K562 (cell line): ENCODE measurements around the gene NAV2. TPM values are rescaled to one million over a fixed set of nuclear protein-coding genes. Genes with fewer than 3 reads are reported as not detected.

ENCODE experiments used
- ATAC-seq: fragments of 200-7000 bp; cut with Tn5 transposase; 3 replicates; pipeline ENCODE4 v1.9.1; 2020; ENCODE audit warnings: moderate library complexity
- BruUV-seq: library from RNA; stranded (reverse); fragments of 400-500 nt; replicated peaks from 2 replicates; lab custom pipeline; 2021; lab: Mats Ljungman, UMichigan
- CTCF ChIA-PET: fragments of 300-600 bp; formaldehyde crosslinking; extraction: SDS; loops from one replicate; lab custom pipeline; 2021; ENCODE audit warnings: low intra/inter-chr PET ratio; lab: Yijun Ruan, JAX
- POLR2A ChIA-PET: fragments of 300-600, 350-650 bp; sonication (Branson Sonifier 250); formaldehyde crosslinking; extraction: SDS; loops from one replicate; lab custom pipeline; 2021; ENCODE audit warnings: antibody characterized with exemption, inconsistent platforms; lab: Yijun Ruan, JAX
- DNase-seq, 4 experiments: peaks; one replicate each; pipeline versions ENCODE4 v3.0.0 to v3.0.0-alpha.2; 2011 to 2018; ENCODE audit warnings: low spot score in 3 of 4, mixed read lengths in 3 of 4; ENCODE audit errors: extremely low read depth in 1 of 4
- FAIRE-seq: peaks from 2 replicates; lab custom pipeline; 2011; peaks lifted over from hg19 to GRCh38; lab: Jason Lieb, UNC
- H2AFZ ChIP-seq: 2 replicates; pipeline ENCODE4 v1.6.0; 2011; ENCODE audit warnings: low read depth, low read length, control low read depth, inconsistent platforms
- H3K27ac ChIP-seq: fragments of 200-600 bp; 3 replicates; pipeline ENCODE4 v1.8.0; 2011; ENCODE audit warnings: low read depth, mild to moderate bottlenecking, control low read depth, inconsistent platforms, low read length, moderate library complexity, mixed read lengths; ENCODE audit errors: extremely low read depth
- H3K27me3 ChIP-seq, 2 experiments: fragments of 300-600 bp in 1 of 2; 2 replicates in 1 of 2; 3 replicates in 1 of 2; pipeline versions ENCODE4 v1.6.0 to v1.8.0; 2011; ENCODE audit warnings: inconsistent platforms in 2 of 2, low read length in 2 of 2, mild to moderate bottlenecking in 1 of 2, mixed read lengths in 1 of 2, moderate library complexity in 1 of 2; ENCODE audit not compliant: control insufficient read depth in 2 of 2, insufficient read depth in 2 of 2
- H3K36me3 ChIP-seq: fragments of 300-600 bp; 3 replicates; pipeline ENCODE4 v1.8.0; 2011; ENCODE audit warnings: mild to moderate bottlenecking, low read length, inconsistent platforms; ENCODE audit not compliant: control insufficient read depth, insufficient read depth
- H3K4me1 ChIP-seq, 2 experiments: fragments of 200-600 bp in 1 of 2; replicated peaks in 1 of 2; 2 replicates in 1 of 2; 3 replicates in 1 of 2; pipeline versions ENCODE4 v1.5.1 to v1.8.0; 2011; ENCODE audit warnings: inconsistent platforms in 2 of 2, low read length in 2 of 2, mild to moderate bottlenecking in 1 of 2, mixed read lengths in 1 of 2, moderate library complexity in 1 of 2; ENCODE audit not compliant: control insufficient read depth in 2 of 2, insufficient read depth in 2 of 2
- H3K4me2 ChIP-seq: 2 replicates; pipeline ENCODE4 v1.6.1; 2011; ENCODE audit warnings: low read length, control low read depth, inconsistent platforms, mixed read lengths; ENCODE audit not compliant: insufficient read depth
- H3K4me3 ChIP-seq: fragments of 200-600 bp; sonication (generic), shearing (Covaris generic); 2 replicates; pipeline ENCODE4 v1.5.1; 2016; ENCODE audit warnings: control low read depth, inconsistent platforms
- H3K79me2 ChIP-seq: fragments of 200-600 bp; 3 replicates; pipeline ENCODE4 v1.8.0; 2011; ENCODE audit warnings: low read length, inconsistent platforms; ENCODE audit not compliant: control insufficient read depth, insufficient read depth
- H3K9ac ChIP-seq, 2 experiments: 2 replicates each; pipeline versions ENCODE4 v1.6.0 to v1.6.1; 2011; ENCODE audit warnings: low read depth in 2 of 2, low read length in 2 of 2, control low read depth in 1 of 2, inconsistent platforms in 1 of 2, mild to moderate bottlenecking in 1 of 2, mixed read lengths in 1 of 2; ENCODE audit not compliant: insufficient read depth in 1 of 2
- H3K9me1 ChIP-seq: one replicate; pipeline ENCODE4 v1.6.0; 2011; ENCODE audit warnings: inconsistent platforms, mild to moderate bottlenecking, low read length, moderate library complexity; ENCODE audit not compliant: control insufficient read depth, insufficient read depth
- H3K9me3 ChIP-seq: replicated peaks from 2 replicates; pipeline ENCODE4 v1.5.1; 2011; ENCODE audit warnings: low read depth, low read length, inconsistent platforms; ENCODE audit not compliant: control insufficient read depth, insufficient read depth
- H4K20me1 ChIP-seq: replicated peaks from 2 replicates; pipeline ENCODE4 v1.6.1; 2011; ENCODE audit warnings: low read length, inconsistent platforms, mixed read lengths; ENCODE audit not compliant: control insufficient read depth, insufficient read depth
- ESRRB ChIP-seq: fragments of 250-450 bp; sonication (Bioruptor Pico); IDR thresholded peaks from 2 replicates; pipeline ENCODE4 v1.5.0; 2020; ENCODE audit warnings: mild to moderate bottlenecking, moderate library complexity, borderline replicate concordance
- NR4A1 ChIP-seq, 2 experiments: fragments of 250-450 bp in 1 of 2; fragments of 450-650 bp in 1 of 2; sonication (Bioruptor Pico) in 1 of 2; IDR thresholded peaks; 2 replicates each; pipeline versions ENCODE4 v1.4.0 to v1.6.1; 2016 to 2020; ENCODE audit warnings: mild to moderate bottlenecking in 2 of 2, missing compliant biosample characterization in 1 of 2, missing genetic modification characterization in 1 of 2, moderate library complexity in 1 of 2
- SMAD2 ChIP-seq: fragments of 150-350 bp; IDR thresholded peaks from 2 replicates; pipeline ENCODE4 v1.6.1; 2014; ENCODE audit warnings: low read depth, mild to moderate bottlenecking, low read length
- ZNF431 ChIP-seq: sonication (generic); formaldehyde crosslinking; IDR thresholded peaks from 2 replicates; pipeline ENCODE4 v1.8.0; 2022; ENCODE audit warnings: mild to moderate bottlenecking, missing genetic modification reagents
- WGBS: fragments of 100-300 bp; shearing (Covaris generic); methylation state at CpG from one replicate; pipeline ENCODE4 v1.1.6; 2016; ENCODE audit warnings: low coverage, mixed read lengths; ENCODE audit not compliant: insufficient coverage; ENCODE audit errors: missing lambda C conversion rate; 5-methylcytosine and 5-hydroxymethylcytosine counted together
- in situ Hi-C: fragments of 300-500 bp; cut with MboI; formaldehyde crosslinking; loops from 4 replicates; pipeline ENCODE4 v1.15.0; 2018; ENCODE audit warnings: inconsistent platforms, mixed read lengths
- intact Hi-C: fragments of 100-400 bp; cut with micrococcal nuclease; formaldehyde crosslinking; loops from 2 replicates; pipeline ENCODE4 v1.14.2; 2022
- polyA plus RNA-seq, 8 experiments: library from polyadenylated mRNA; depleted of rRNA in 4 of 8; stranded (reverse) in 5 of 8; unstranded in 3 of 8; fragments of >200 nt; fragmentation: Nextera tagmentation in 2 of 8; fragmentation: Illumina TruSeq in 1 of 8; extraction: Ambion mirVana in 2 of 8; extraction: Trizol in 1 of 8; gene quantifications; 2 replicates each; pipeline versions ENCODE4 v1.2.1 to v1.2.3, GENCODE V29; 2011 to 2014; ENCODE audit warnings: inconsistent platforms in 1 of 8, missing spikeins in 1 of 8
- total RNA-seq, 7 experiments: library from RNA; depleted of rRNA in 6 of 7; stranded (reverse); fragments of >200 nt in 6 of 7; fragmentation: Illumina TruSeq in 2 of 7; extraction: Trizol in 2 of 7; gene quantifications; 2 replicates each; pipeline versions ENCODE4 v1.2.1 to v1.2.3, GENCODE V29; 2011 to 2021; ENCODE audit warnings: low replicate concordance in 1 of 7
- TF ChIP-seq, protein P1 (sequence below): fragments of 450-650 bp; IDR thresholded peaks from 2 replicates; pipeline ENCODE4 v1.6.1; 2016; ENCODE audit warnings: mild to moderate bottlenecking
- TF ChIP-seq, protein P2 (sequence below): sonication (generic); formaldehyde crosslinking; IDR thresholded peaks from 2 replicates; pipeline ENCODE4 v1.4.0; 2020; ENCODE audit warnings: mild to moderate bottlenecking, missing genetic modification reagents
- TF ChIP-seq, protein P3 (sequence below): IDR thresholded peaks from 2 replicates; pipeline ENCODE4 v1.6.1; 2016; ENCODE audit warnings: missing genetic modification characterization, missing compliant biosample characterization

NAV2 gene
- total and polyA plus RNA-seq, 9 of the 15 experiments (the other 6 are each of a cell fraction or from before 2014, with no cell fraction given) = 0.03 to 0.35 (median 0.05) TPM

DNA sequence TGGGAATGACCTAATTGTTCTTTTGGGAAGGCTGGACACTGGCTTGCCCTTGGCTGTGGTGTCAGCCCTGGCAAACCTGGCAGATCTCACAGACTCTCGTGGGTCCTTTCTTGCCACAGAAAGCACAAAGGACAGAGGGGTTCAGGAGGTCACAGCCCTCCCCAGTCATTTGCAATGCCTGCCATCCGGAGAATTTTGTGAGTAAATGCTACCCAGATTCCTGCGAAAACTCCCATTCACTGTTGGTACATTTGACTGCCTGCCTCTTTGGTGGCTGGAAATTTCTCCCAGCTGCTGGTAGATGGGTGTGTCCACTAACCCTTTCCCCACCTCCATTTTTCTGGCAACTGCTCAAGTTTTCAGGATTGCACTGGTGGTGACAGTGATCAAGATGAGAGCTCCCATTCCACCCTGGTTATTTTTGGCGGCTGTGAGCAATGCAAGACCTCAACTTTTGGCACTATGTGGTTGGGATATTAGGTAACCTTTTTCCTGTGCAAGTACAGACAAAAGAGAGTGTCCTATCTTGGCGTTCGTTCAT is 155.7 kb downstream of the NAV2 start (continued):
- TF ChIP-seq, protein P1, sequence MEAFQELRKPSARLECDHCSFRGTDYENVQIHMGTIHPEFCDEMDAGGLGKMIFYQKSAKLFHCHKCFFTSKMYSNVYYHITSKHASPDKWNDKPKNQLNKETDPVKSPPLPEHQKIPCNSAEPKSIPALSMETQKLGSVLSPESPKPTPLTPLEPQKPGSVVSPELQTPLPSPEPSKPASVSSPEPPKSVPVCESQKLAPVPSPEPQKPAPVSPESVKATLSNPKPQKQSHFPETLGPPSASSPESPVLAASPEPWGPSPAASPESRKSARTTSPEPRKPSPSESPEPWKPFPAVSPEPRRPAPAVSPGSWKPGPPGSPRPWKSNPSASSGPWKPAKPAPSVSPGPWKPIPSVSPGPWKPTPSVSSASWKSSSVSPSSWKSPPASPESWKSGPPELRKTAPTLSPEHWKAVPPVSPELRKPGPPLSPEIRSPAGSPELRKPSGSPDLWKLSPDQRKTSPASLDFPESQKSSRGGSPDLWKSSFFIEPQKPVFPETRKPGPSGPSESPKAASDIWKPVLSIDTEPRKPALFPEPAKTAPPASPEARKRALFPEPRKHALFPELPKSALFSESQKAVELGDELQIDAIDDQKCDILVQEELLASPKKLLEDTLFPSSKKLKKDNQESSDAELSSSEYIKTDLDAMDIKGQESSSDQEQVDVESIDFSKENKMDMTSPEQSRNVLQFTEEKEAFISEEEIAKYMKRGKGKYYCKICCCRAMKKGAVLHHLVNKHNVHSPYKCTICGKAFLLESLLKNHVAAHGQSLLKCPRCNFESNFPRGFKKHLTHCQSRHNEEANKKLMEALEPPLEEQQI = no peak
- TF ChIP-seq SMAD2 = no peak
- TF ChIP-seq, protein P2, sequence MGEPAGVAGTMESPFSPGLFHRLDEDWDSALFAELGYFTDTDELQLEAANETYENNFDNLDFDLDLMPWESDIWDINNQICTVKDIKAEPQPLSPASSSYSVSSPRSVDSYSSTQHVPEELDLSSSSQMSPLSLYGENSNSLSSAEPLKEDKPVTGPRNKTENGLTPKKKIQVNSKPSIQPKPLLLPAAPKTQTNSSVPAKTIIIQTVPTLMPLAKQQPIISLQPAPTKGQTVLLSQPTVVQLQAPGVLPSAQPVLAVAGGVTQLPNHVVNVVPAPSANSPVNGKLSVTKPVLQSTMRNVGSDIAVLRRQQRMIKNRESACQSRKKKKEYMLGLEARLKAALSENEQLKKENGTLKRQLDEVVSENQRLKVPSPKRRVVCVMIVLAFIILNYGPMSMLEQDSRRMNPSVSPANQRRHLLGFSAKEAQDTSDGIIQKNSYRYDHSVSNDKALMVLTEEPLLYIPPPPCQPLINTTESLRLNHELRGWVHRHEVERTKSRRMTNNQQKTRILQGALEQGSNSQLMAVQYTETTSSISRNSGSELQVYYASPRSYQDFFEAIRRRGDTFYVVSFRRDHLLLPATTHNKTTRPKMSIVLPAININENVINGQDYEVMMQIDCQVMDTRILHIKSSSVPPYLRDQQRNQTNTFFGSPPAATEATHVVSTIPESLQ (CRISPR knock-in tag) = no peak
- no peak for TF ChIP-seq NR4A1 (CRISPR knock-in tag; IDR thresholded peaks at IDR 0.05)
- no peak for TF ChIP-seq NR4A1 (tag; IDR thresholded peaks at IDR 0.05)

DNA sequence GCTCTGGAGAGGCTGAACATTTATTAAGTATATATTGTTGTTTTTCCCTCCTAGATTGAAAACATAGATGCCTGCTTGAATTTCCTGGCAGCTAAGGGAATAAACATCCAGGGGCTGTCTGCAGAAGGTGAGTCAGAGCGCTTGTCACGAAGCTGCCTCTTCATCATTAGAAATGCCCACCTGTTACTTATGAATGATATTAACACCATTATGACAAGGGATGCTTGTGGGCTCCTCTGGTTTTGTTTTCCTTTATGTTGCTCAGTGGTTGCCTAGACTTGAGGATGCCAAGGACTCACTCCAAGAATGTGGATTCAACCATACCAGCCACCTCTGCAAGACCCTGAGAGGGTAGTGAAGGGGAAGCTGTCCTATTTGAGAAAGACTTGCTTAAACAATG is 156.2 kb downstream of the NAV2 start:
- H3K9me3 ChIP-seq = no peaks in the 10 kb centered on the region
- H3K9me1 ChIP-seq = no peaks in the 10 kb centered on the region
- WGBS = 0% methylated on average over 2 of the region's 2 CpGs
- H3K4me2 ChIP-seq = no peak overlapping the region
- H3K9ac ChIP-seq = no peak overlapping the region
- intact Hi-C loops = no loop called here
- no peaks in the 10 kb centered on the region for H4K20me1 ChIP-seq
- no peak for TF ChIP-seq ESRRB
- TF ChIP-seq, protein P3, sequence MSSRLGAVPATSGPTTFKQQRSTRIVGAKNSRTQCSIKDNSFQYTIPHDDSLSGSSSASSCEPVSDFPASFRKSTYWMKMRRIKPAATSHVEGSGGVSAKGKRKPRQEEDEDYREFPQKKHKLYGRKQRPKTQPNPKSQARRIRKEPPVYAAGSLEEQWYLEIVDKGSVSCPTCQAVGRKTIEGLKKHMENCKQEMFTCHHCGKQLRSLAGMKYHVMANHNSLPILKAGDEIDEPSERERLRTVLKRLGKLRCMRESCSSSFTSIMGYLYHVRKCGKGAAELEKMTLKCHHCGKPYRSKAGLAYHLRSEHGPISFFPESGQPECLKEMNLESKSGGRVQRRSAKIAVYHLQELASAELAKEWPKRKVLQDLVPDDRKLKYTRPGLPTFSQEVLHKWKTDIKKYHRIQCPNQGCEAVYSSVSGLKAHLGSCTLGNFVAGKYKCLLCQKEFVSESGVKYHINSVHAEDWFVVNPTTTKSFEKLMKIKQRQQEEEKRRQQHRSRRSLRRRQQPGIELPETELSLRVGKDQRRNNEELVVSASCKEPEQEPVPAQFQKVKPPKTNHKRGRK = no peak
- no peak for TF ChIP-seq ZNF431 (CRISPR knock-in tag)
- H3K79me2 ChIP-seq = no peaks in the 10 kb centered on the region
- H3K4me3 ChIP-seq = no peak overlapping the region
- H3K36me3 ChIP-seq = no peaks in the 10 kb centered on the region
- no peak for DNase-seq
- ATAC-seq = no peak
- no peak overlapping the region for H3K27ac ChIP-seq
- H3K4me1 ChIP-seq = no peaks in the 10 kb centered on the region
- H2AFZ ChIP-seq = no peak overlapping the region
- ChIA-PET POLR2A (interaction anchor here (1.5 kb wide), 1 partner anchor 14 kb away, joined by 3 read pairs; no protein-coding TSS in a partner anchor), CTCF (no interaction called here)
- H3K27me3 ChIP-seq = no peaks in the 10 kb centered on the region
- no peak for FAIRE-seq
- in situ Hi-C loops = no loop called here
- BruUV-seq = no TSS peak
